Measurements from ENCODE around the gene TBC1D23.

The TBC1D23 gene

GRCh38 chr3:100274361-100274760, 13.6 kb downstream of the TBC1D23 start:
- H2BK120ac ChIP-seq (ENCODE audit: insufficient read depth, low read length, poor library complexity): no peak overlapping the region
- H4K8ac ChIP-seq (ENCODE audit: low read depth, low read length): no peak overlapping the region
- no peak overlapping the region for H4K12ac ChIP-seq (ENCODE audit: low read depth, low read length)
- H3K36me3 ChIP-seq (ENCODE audit: control insufficient read depth in 1 of 2, insufficient read depth in 2 of 2, low read length in 2 of 2): no peaks in the 10 kb centered on the region
- no peak overlapping the region for H3K14ac ChIP-seq (ENCODE audit: low read length)
- no peak overlapping the region for H2AK5ac ChIP-seq (ENCODE audit: low read length)
- H4K91ac ChIP-seq (ENCODE audit: low read depth, low read length): no peak overlapping the region
- H2AFZ ChIP-seq (ENCODE audit: insufficient read depth, low read length, poor library complexity): no peak overlapping the region
- H3K79me2 ChIP-seq (ENCODE audit: control insufficient read depth, insufficient read depth, low read length, poor library complexity): peaks cover 2% of the 10 kb centered on the region
- no peak overlapping the region for H3K9ac ChIP-seq (ENCODE audit: low read length)
- no peak overlapping the region for H3K4ac ChIP-seq (ENCODE audit: low read depth, low read length)
- no peak overlapping the region for H3K4me3 ChIP-seq (ENCODE audit: low read depth, low read length)
- no peaks in the 10 kb centered on the region for H3K9me3 ChIP-seq (ENCODE audit: insufficient read depth, low read depth, low read length)
- H3K18ac ChIP-seq (ENCODE audit: low read length): no peak overlapping the region
- WGBS (ENCODE audit: extremely low coverage, insufficient coverage, insufficient read length): no CpG with 5 or more reads among the region's 5 CpGs
- no peak overlapping the region for H2BK5ac ChIP-seq (ENCODE audit: low read depth, low read length, poor library complexity)
- H3K4me2 ChIP-seq (ENCODE audit: low read length): no peak overlapping the region
- H2BK12ac ChIP-seq (ENCODE audit: low read length): no peak overlapping the region
- no peaks in the 10 kb centered on the region for H3K79me1 ChIP-seq (ENCODE audit: low read length)
- H3K27me3 ChIP-seq (ENCODE audit: insufficient read depth, low read length): no peaks in the 10 kb centered on the region
- no peaks in the 10 kb centered on the region for H3K4me1 ChIP-seq (ENCODE audit: control insufficient read depth in 1 of 2, insufficient read depth in 2 of 2, low read length in 2 of 2)
- DNase-seq: no peak
- no peak overlapping the region for H3K23ac ChIP-seq (ENCODE audit: low read length)
- H3K27ac ChIP-seq (ENCODE audit: low read depth, low read length): no peak overlapping the region

- Histone ChIP-seq H3K9me3 (ENCODE audit: insufficient read depth, low read depth, low read length) (no peaks in the 10 kb centered on the region), H4K12ac (ENCODE audit: low read depth, low read length) (no peak overlapping the region), H3K4me1 (ENCODE audit: control insufficient read depth in 1 of 2, insufficient read depth in 2 of 2, low read length in 2 of 2) (no peaks in the 10 kb centered on the region), H2BK5ac (ENCODE audit: low read depth, low read length, poor library complexity) (no peak overlapping the region), H4K91ac (ENCODE audit: low read depth, low read length) (no peak overlapping the region), H2AFZ (ENCODE audit: insufficient read depth, low read length, poor library complexity) (no peak overlapping the region), H4K8ac (ENCODE audit: low read depth, low read length) (no peak overlapping the region), H3K18ac (ENCODE audit: low read length) (no peak overlapping the region), H3K27ac (ENCODE audit: low read depth, low read length) (no peak overlapping the region), H2BK120ac (ENCODE audit: insufficient read depth, low read length, poor library complexity) (no peak overlapping the region), H3K4me3 (ENCODE audit: low read depth, low read length) (no peak overlapping the region), H2AK5ac (ENCODE audit: low read length) (no peak overlapping the region), H3K23ac (ENCODE audit: low read length) (no peak overlapping the region), H3K4me2 (ENCODE audit: low read length) (no peak overlapping the region), H3K79me1 (ENCODE audit: low read length) (no peaks in the 10 kb centered on the region), H3K27me3 (ENCODE audit: insufficient read depth, low read length) (no peaks in the 10 kb centered on the region), H3K14ac (ENCODE audit: low read length) (no peak overlapping the region), H3K9ac (ENCODE audit: low read length) (no peak overlapping the region), H2BK12ac (ENCODE audit: low read length) (no peak overlapping the region), H3K36me3 (ENCODE audit: control insufficient read depth in 1 of 2, insufficient read depth in 2 of 2, low read length in 2 of 2) (no peaks in the 10 kb centered on the region), H3K79me2 (ENCODE audit: control insufficient read depth, insufficient read depth, low read length, poor library complexity) (peaks cover 2% of the 10 kb centered on the region), H3K4ac (ENCODE audit: low read depth, low read length) (no peak overlapping the region)
- DNase-seq: no peak
- WGBS (ENCODE audit: extremely low coverage, insufficient coverage, insufficient read length): no CpG with 5 or more reads among the region's 1 CpG
These were observed 16.5 kb downstream of the TBC1D23 start for GRCh38 chr3:100277255-100277800.

- Histone ChIP-seq H3K4ac (ENCODE audit: low read depth, low read length) (no peak overlapping the region), H3K4me1 (ENCODE audit: control insufficient read depth in 1 of 2, insufficient read depth in 2 of 2, low read length in 2 of 2) (no peaks in the 10 kb centered on the region)
- WGBS (ENCODE audit: extremely low coverage, insufficient coverage, insufficient read length): no CpG with 5 or more reads among the region's 2 CpGs
These were observed 18.1 kb downstream of the TBC1D23 start for GRCh38 chr3:100278910-100279309.

GRCh38 chr3:100288288-100288894, 27.6 kb downstream of the TBC1D23 start:
- H4K12ac ChIP-seq (ENCODE audit: low read depth, low read length): no peak overlapping the region
- H2BK5ac ChIP-seq (ENCODE audit: low read depth, low read length, poor library complexity): no peak overlapping the region
- H3K18ac ChIP-seq (ENCODE audit: low read length): no peak overlapping the region

More at GRCh38 chr3:100278910-100279309, 18.1 kb downstream of the TBC1D23 start:
- Histone ChIP-seq H4K12ac (ENCODE audit: low read depth, low read length) (no peak overlapping the region), H3K27ac (ENCODE audit: low read depth, low read length) (no peak overlapping the region), H3K14ac (ENCODE audit: low read length) (no peak overlapping the region), H3K79me1 (ENCODE audit: low read length) (no peaks in the 10 kb centered on the region), H3K9ac (ENCODE audit: low read length) (no peak overlapping the region), H2BK5ac (ENCODE audit: low read depth, low read length, poor library complexity) (no peak overlapping the region), H3K4me2 (ENCODE audit: low read length) (no peak overlapping the region), H2BK12ac (ENCODE audit: low read length) (no peak overlapping the region), H4K91ac (ENCODE audit: low read depth, low read length) (no peak overlapping the region), H2AK5ac (ENCODE audit: low read length) (no peak overlapping the region), H3K9me3 (ENCODE audit: insufficient read depth, low read depth, low read length) (no peaks in the 10 kb centered on the region), H3K18ac (ENCODE audit: low read length) (no peak overlapping the region), H3K79me2 (ENCODE audit: control insufficient read depth, insufficient read depth, low read length, poor library complexity) (peaks cover 2% of the 10 kb centered on the region), H2AFZ (ENCODE audit: insufficient read depth, low read length, poor library complexity) (no peak overlapping the region), H4K8ac (ENCODE audit: low read depth, low read length) (no peak overlapping the region), H3K27me3 (ENCODE audit: insufficient read depth, low read length) (no peaks in the 10 kb centered on the region), H3K4me3 (ENCODE audit: low read depth, low read length) (no peak overlapping the region), H3K36me3 (ENCODE audit: control insufficient read depth in 1 of 2, insufficient read depth in 2 of 2, low read length in 2 of 2) (peaks cover 0 to 3% of the 10 kb centered on the region in 2 experiments), H2BK120ac (ENCODE audit: insufficient read depth, low read length, poor library complexity) (no peak overlapping the region), H3K23ac (ENCODE audit: low read length) (no peak overlapping the region)
- no peak for DNase-seq

More at GRCh38 chr3:100288288-100288894, 27.6 kb downstream of the TBC1D23 start:
- no peaks in the 10 kb centered on the region for H3K9me3 ChIP-seq (ENCODE audit: insufficient read depth, low read depth, low read length)
- H3K79me1 ChIP-seq (ENCODE audit: low read length): no peaks in the 10 kb centered on the region
- no peak overlapping the region for H3K4me3 ChIP-seq (ENCODE audit: low read depth, low read length)
- no peak overlapping the region for H4K8ac ChIP-seq (ENCODE audit: low read depth, low read length)
- no peaks in the 10 kb centered on the region for H3K4me1 ChIP-seq (ENCODE audit: control insufficient read depth in 1 of 2, insufficient read depth in 2 of 2, low read length in 2 of 2)
- no peak for DNase-seq
- no peak overlapping the region for H2AK5ac ChIP-seq (ENCODE audit: low read length)
- peaks cover 12 to 13% of the 10 kb centered on the region in 2 experiments for H3K36me3 ChIP-seq (ENCODE audit: control insufficient read depth in 1 of 2, insufficient read depth in 2 of 2, low read length in 2 of 2)
- no peak overlapping the region for H3K27ac ChIP-seq (ENCODE audit: low read depth, low read length)
- H2BK120ac ChIP-seq (ENCODE audit: insufficient read depth, low read length, poor library complexity): no peak overlapping the region
- H3K27me3 ChIP-seq (ENCODE audit: insufficient read depth, low read length): no peaks in the 10 kb centered on the region
- no peak overlapping the region for H3K4me2 ChIP-seq (ENCODE audit: low read length)
- H4K91ac ChIP-seq (ENCODE audit: low read depth, low read length): no peak overlapping the region
- no peak overlapping the region for H3K23ac ChIP-seq (ENCODE audit: low read length)
- H3K9ac ChIP-seq (ENCODE audit: low read length): no peak overlapping the region
- H3K4ac ChIP-seq (ENCODE audit: low read depth, low read length): no peak overlapping the region
- no peaks in the 10 kb centered on the region for H3K79me2 ChIP-seq (ENCODE audit: control insufficient read depth, insufficient read depth, low read length, poor library complexity)
- no peak overlapping the region for H2BK12ac ChIP-seq (ENCODE audit: low read length)
- H3K14ac ChIP-seq (ENCODE audit: low read length): no peak overlapping the region
- no peak overlapping the region for H2AFZ ChIP-seq (ENCODE audit: insufficient read depth, low read length, poor library complexity)

All from trophoblast cell (in vitro differentiated cells and primary cell).